Panc1 (cell line): ENCODE results near the gene SIRPB2. TPM values are rescaled to one million over a fixed set of nuclear protein-coding genes. Genes with fewer than 3 reads are reported as not detected.

Experiments
- ATAC-seq: fragments of 200-7000 bp; cut with Tn5 transposase; 2 replicates; pipeline ENCODE4 v1.9.1; 2020; ENCODE audit warnings: mild to moderate bottlenecking, moderate library complexity
- BruUV-seq: library from RNA; stranded (reverse); fragments of 400-500 nt; replicated peaks from 2 replicates; lab custom pipeline; 2021; lab: Mats Ljungman, UMichigan
- CTCF ChIA-PET: fragments of 300-600 bp; sonication (Branson Sonifier 250); formaldehyde crosslinking; loops from one replicate; lab custom pipeline; 2022; ENCODE audit warnings: antibody characterized with exemption; lab: Charles Lee
- POLR2A ChIA-PET: fragments of 300-600 bp; sonication (Branson Sonifier 250); formaldehyde crosslinking; loops from one replicate; lab custom pipeline; 2022; ENCODE audit warnings: antibody characterized with exemption; lab: Charles Lee
- DNase-seq: peaks from one replicate; pipeline ENCODE4 v3.0.0-alpha.2; 2010; ENCODE audit warnings: low read depth, low spot score
- H3K27ac ChIP-seq: 2 replicates; pipeline ENCODE4 v1.5.1; 2011; ENCODE audit warnings: mild to moderate bottlenecking, low read length, inconsistent platforms
- H3K27me3 ChIP-seq: fragments of 200-500 bp; sonication (Bioruptor generic); 2 replicates; pipeline ENCODE4 v1.6.0; 2014; ENCODE audit warnings: low read length, inconsistent platforms; ENCODE audit not compliant: control insufficient read depth, insufficient read depth
- H3K36me3 ChIP-seq: fragments of 200-500 bp; sonication (Bioruptor generic); 2 replicates; pipeline ENCODE4 v1.5.1; 2014; ENCODE audit warnings: inconsistent platforms, mild to moderate bottlenecking, low read length, moderate library complexity; ENCODE audit not compliant: control insufficient read depth, insufficient read depth
- H3K4me1 ChIP-seq: 2 replicates; pipeline ENCODE4 v1.5.1; 2011; ENCODE audit warnings: inconsistent platforms, mild to moderate bottlenecking, low read length, moderate library complexity; ENCODE audit not compliant: control insufficient read depth, insufficient read depth
- H3K4me3 ChIP-seq, 2 experiments: 2 replicates each; pipeline ENCODE4 v1.5.1; 2011 to 2012; ENCODE audit warnings: low read depth in 2 of 2, low read length in 2 of 2, mild to moderate bottlenecking in 2 of 2, inconsistent platforms in 1 of 2, moderate library complexity in 1 of 2
- H3K9me3 ChIP-seq: fragments of 200-500 bp; sonication (Bioruptor generic); 2 replicates; pipeline ENCODE4 v1.5.1; 2014; ENCODE audit warnings: low read depth, mild to moderate bottlenecking, inconsistent platforms, low read length, moderate library complexity; ENCODE audit not compliant: control insufficient read depth, insufficient read depth
- CTCF ChIP-seq: fragments of 450-650 bp; IDR thresholded peaks from 2 replicates; pipeline ENCODE4 v1.5.1; 2017; ENCODE audit warnings: mild to moderate bottlenecking
- POLR2AphosphoS5 ChIP-seq: IDR thresholded peaks from 2 replicates; pipeline ENCODE4 v1.6.1; 2012; ENCODE audit warnings: mild to moderate bottlenecking, low read depth, low read length, moderate library complexity
- REST ChIP-seq, 2 experiments: IDR thresholded peaks; 2 replicates each; pipeline ENCODE4 v1.6.1; 2011 to 2012; ENCODE audit warnings: low read depth in 2 of 2, control low read depth in 1 of 2, low read length in 1 of 2, mild to moderate bottlenecking in 1 of 2, moderate library complexity in 1 of 2; ENCODE audit not compliant: insufficient read depth in 1 of 2
- SIN3A ChIP-seq: IDR thresholded peaks from 2 replicates; pipeline ENCODE4 v1.6.1; 2012; ENCODE audit warnings: low read depth, mild to moderate bottlenecking, low read length, moderate library complexity, borderline replicate concordance; ENCODE audit not compliant: insufficient read depth
- TCF7L2 ChIP-seq: IDR thresholded peaks from 2 replicates; pipeline ENCODE4 v1.6.1; 2011; ENCODE audit warnings: mild to moderate bottlenecking, low read depth, low read length, inconsistent platforms
- in situ Hi-C: cut with HindIII; loops from 2 replicates; pipeline ENCODE4 v1.10.0; 2016; ENCODE audit warnings: low sequenced_read_pairs, low pct_unique_long_range_greater_than_20kb
- intact Hi-C: fragments of 100-400 bp; cut with micrococcal nuclease; formaldehyde crosslinking; loops from one replicate; pipeline ENCODE4 v1.10.0; 2022; ENCODE audit not compliant: unreplicated experiment
- total RNA-seq: library from RNA; stranded (reverse); gene quantifications from one replicate; pipeline ENCODE4 v1.2.1, GENCODE V29; 2021; ENCODE audit not compliant: unreplicated experiment

Gene SIRPB2
- total RNA-seq, 1 experiment from 2014 or later, result not detected

GRCh38 chr20:1526896-1527295 is 35.7 kb upstream of the SIRPB2 start:
- Histone ChIP-seq H3K4me1 (no peaks in the 10 kb centered on the region), H3K27ac (no peak overlapping the region), H3K4me3 (no peak overlapping the region), H3K36me3 (no peaks in the 10 kb centered on the region), H3K9me3 (no peaks in the 10 kb centered on the region), H3K27me3 (peaks cover 12% of the 10 kb centered on the region; the same call in 1 of the 2 replicates)
- ChIA-PET POLR2A (no interaction called here), CTCF (no interaction called here)
- DNase-seq (no peak), ATAC-seq (no peak)
- TF ChIP-seq SIN3A, result no peak
- no peak for TF ChIP-seq CTCF
- no peak for TF ChIP-seq POLR2AphosphoS5
- no peak for TF ChIP-seq TCF7L2
- no peak for TF ChIP-seq REST (IDR thresholded peaks at IDR 0.05; ENCODE audit: insufficient read depth in 1 of 2, low read depth in 2 of 2, low read length in 1 of 2)
- intact Hi-C loops (no loop called here), in situ Hi-C loops (no loop called here)
- BruUV-seq, result no TSS peak

GRCh38 chr20:1526310-1526709 is 35.1 kb upstream of the SIRPB2 start:
- intact Hi-C loops, result no loop called here
- Histone ChIP-seq H3K4me3 (no peak overlapping the region), H3K27ac (no peak overlapping the region), H3K9me3 (no peaks in the 10 kb centered on the region), H3K36me3 (no peaks in the 10 kb centered on the region), H3K4me1 (no peaks in the 10 kb centered on the region), H3K27me3 (peaks cover 10% of the 10 kb centered on the region; the same call in 1 of the 2 replicates)
- no peak for ATAC-seq
- TF ChIP-seq TCF7L2 (no peak), SIN3A (no peak), POLR2AphosphoS5 (no peak), REST (IDR thresholded peaks at IDR 0.05; ENCODE audit: insufficient read depth in 1 of 2, low read depth in 2 of 2, low read length in 1 of 2) (no peak), CTCF (no peak)
- BruUV-seq, result no TSS peak
- DNase-seq, result no peak
- CTCF ChIA-PET, result interaction anchor here (1.2 kb wide), 1 partner anchor 22 kb away, joined by 3 read pairs; no protein-coding TSS in a partner anchor
- in situ Hi-C loops, result no loop called here
- POLR2A ChIA-PET, result no interaction called here
